ENCODE results near the gene SLC35F1. TPM values are rescaled to one million over a fixed set of nuclear protein-coding genes. Genes with fewer than 3 reads are reported as not detected.

The SLC35F1 gene
- total and polyA plus RNA-seq, 2 experiments from 2014 or later, result 0.04 to 0.43 TPM

DNA sequence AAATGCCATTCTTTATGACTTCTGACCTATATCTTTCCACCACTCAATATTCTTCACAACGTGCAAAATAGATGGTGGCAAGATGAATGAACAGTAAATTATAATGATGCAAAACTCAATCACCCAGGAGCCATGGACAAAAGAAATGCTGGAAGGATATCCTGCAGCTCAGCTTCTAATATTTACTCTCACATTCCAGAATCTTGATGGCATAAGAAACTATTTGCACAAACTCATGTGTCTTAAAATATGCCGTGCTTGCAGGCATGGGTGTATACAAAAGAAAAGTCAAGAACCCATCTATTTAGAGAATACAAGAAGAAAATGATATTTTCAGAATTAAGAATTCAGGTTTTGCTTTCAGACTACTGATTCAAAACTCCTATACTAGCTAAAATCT lies 217.8 kb downstream of the SLC35F1 start:
- Histone ChIP-seq H3K27ac (no peak overlapping the region), H3K79me2 (no peaks in the 10 kb centered on the region), H2AFZ (no peak overlapping the region), H3K9me3 (ENCODE audit: low read depth) (no peaks in the 10 kb centered on the region), H3K9me2 (replicated peaks; ENCODE audit: insufficient read depth) (no peaks in the 10 kb centered on the region), H3K4me2 (no peak overlapping the region), H3K4me1 (ENCODE audit: insufficient read depth) (no peaks in the 10 kb centered on the region), H3K4me3 (no peak overlapping the region), H3K27me3 (no peaks in the 10 kb centered on the region), H3K36me3 (replicated peaks; ENCODE audit: insufficient read depth, low read depth) (no peaks in the 10 kb centered on the region), H4K20me1 (ENCODE audit: insufficient read depth, poor library complexity, severe bottlenecking) (no peaks in the 10 kb centered on the region)
- DNase-seq (ENCODE audit: low spot score), result no peak
- 56% methylated on average over 2 of the region's 2 CpGs for WGBS (ENCODE audit: low lambda C conversion rate, missing lambda C conversion rate)
- TF ChIP-seq EZH2phosphoT487 (IDR thresholded peaks at IDR 0.05; ENCODE audit: low read depth, severe bottlenecking, unreplicated experiment) (no peak), EZH2 (IDR thresholded peaks at IDR 0.05; ENCODE audit: borderline replicate concordance) (no peak)
- TF ChIP-seq, protein P1, sequence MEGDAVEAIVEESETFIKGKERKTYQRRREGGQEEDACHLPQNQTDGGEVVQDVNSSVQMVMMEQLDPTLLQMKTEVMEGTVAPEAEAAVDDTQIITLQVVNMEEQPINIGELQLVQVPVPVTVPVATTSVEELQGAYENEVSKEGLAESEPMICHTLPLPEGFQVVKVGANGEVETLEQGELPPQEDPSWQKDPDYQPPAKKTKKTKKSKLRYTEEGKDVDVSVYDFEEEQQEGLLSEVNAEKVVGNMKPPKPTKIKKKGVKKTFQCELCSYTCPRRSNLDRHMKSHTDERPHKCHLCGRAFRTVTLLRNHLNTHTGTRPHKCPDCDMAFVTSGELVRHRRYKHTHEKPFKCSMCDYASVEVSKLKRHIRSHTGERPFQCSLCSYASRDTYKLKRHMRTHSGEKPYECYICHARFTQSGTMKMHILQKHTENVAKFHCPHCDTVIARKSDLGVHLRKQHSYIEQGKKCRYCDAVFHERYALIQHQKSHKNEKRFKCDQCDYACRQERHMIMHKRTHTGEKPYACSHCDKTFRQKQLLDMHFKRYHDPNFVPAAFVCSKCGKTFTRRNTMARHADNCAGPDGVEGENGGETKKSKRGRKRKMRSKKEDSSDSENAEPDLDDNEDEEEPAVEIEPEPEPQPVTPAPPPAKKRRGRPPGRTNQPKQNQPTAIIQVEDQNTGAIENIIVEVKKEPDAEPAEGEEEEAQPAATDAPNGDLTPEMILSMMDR (IDR thresholded peaks at IDR 0.05; ENCODE audit: poor library complexity), result no peak

DNA sequence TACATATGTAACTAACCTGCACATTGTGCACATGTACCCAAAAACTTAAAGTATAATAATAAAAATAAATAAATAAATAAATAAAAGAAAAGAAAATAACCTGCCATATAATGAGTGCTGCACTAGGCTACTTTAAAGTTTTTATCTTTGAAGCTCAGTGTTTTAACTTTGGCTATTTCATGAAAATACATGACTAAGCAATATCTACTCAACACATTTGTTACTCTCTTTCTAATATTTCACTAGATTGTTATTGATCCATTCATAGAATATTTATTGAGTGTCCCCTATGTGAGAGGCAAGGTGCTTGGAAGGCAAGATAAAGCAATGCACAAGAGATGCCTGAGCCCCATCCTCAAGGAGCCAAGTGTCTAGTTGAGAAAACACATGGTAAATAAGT lies 221.7 kb downstream of the SLC35F1 start:
- Histone ChIP-seq H3K4me1 (ENCODE audit: insufficient read depth) (no peaks in the 10 kb centered on the region), H2AFZ (no peak overlapping the region), H3K4me2 (no peak overlapping the region), H3K27me3 (no peaks in the 10 kb centered on the region), H3K9me2 (replicated peaks; ENCODE audit: insufficient read depth) (no peaks in the 10 kb centered on the region), H3K9me3 (ENCODE audit: low read depth) (no peaks in the 10 kb centered on the region), H3K79me2 (no peaks in the 10 kb centered on the region), H3K4me3 (no peak overlapping the region), H4K20me1 (ENCODE audit: insufficient read depth, poor library complexity, severe bottlenecking) (no peaks in the 10 kb centered on the region), H3K27ac (no peak overlapping the region), H3K36me3 (replicated peaks; ENCODE audit: insufficient read depth, low read depth) (no peaks in the 10 kb centered on the region)
- no peak for DNase-seq (ENCODE audit: low spot score)
- TF ChIP-seq EZH2 (IDR thresholded peaks at IDR 0.05; ENCODE audit: borderline replicate concordance) (no peak), EZH2phosphoT487 (IDR thresholded peaks at IDR 0.05; ENCODE audit: low read depth, severe bottlenecking, unreplicated experiment) (no peak)
- TF ChIP-seq, protein P1 (IDR thresholded peaks at IDR 0.05; ENCODE audit: poor library complexity), result no peak

DNA sequence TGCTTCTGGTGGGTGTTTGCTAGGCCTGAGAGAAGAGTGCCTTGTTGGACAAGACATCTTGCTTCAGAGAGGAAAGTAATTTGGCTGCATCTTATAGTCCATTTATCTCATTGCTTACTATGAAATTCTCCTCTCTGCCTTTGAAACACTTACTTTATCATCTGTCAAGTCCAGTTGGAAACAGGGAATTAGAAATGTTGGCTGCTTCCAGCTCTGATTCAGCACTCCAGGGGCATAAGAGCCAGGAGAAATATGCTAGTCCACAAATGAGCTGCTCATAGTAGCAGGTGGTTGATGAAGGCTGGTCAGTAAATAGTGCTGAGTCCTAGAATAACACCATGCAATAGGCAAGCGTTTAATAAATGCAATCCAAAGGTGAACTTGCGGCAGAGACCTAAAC lies 227.1 kb downstream of the SLC35F1 start:
- no peaks in the 10 kb centered on the region for H3K9me2 ChIP-seq (replicated peaks; ENCODE audit: insufficient read depth)
- no peak for TF ChIP-seq EZH2phosphoT487 (IDR thresholded peaks at IDR 0.05; ENCODE audit: low read depth, severe bottlenecking, unreplicated experiment)
- no peak for TF ChIP-seq EZH2 (IDR thresholded peaks at IDR 0.05; ENCODE audit: borderline replicate concordance)
- TF ChIP-seq, protein P1 (IDR thresholded peaks at IDR 0.05; ENCODE audit: poor library complexity), result no peak
- no peaks in the 10 kb centered on the region for H3K36me3 ChIP-seq (replicated peaks; ENCODE audit: insufficient read depth, low read depth)
- no peaks in the 10 kb centered on the region for H4K20me1 ChIP-seq (ENCODE audit: insufficient read depth, poor library complexity, severe bottlenecking)
- H3K27me3 ChIP-seq, result no peaks in the 10 kb centered on the region
- WGBS (ENCODE audit: low lambda C conversion rate, missing lambda C conversion rate), result 97% methylated on average over 2 of the region's 2 CpGs
- no peak overlapping the region for H2AFZ ChIP-seq
- no peak for DNase-seq (ENCODE audit: low spot score)
- no peak overlapping the region for H3K4me3 ChIP-seq
- no peak overlapping the region for H3K4me2 ChIP-seq
- no peaks in the 10 kb centered on the region for H3K9me3 ChIP-seq (ENCODE audit: low read depth)
- H3K4me1 ChIP-seq (ENCODE audit: insufficient read depth), result no peaks in the 10 kb centered on the region
- no peaks in the 10 kb centered on the region for H3K79me2 ChIP-seq
- H3K27ac ChIP-seq, result no peak overlapping the region

DNA sequence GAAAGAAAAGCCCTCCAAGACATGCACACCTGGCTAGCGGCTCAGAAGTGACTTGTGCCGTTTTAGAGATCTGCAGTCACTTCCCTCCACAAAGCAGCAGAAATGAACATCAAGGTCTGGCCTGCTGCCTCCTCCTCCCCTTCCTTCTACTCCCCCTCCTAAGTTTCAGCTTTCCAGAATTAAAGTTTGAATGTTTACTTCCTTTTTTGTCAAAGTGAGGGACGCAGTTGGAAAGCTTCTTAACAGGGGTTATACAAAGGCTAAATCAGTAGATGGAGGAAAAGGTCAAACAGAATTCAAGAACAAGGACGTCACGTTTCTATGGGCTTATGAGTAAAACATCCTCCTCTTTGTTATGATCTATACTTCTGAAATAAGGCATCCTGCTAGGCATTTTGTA lies 227.7 kb downstream of the SLC35F1 start:
- Histone ChIP-seq H4K20me1 (ENCODE audit: insufficient read depth, poor library complexity, severe bottlenecking) (no peaks in the 10 kb centered on the region), H3K27me3 (no peaks in the 10 kb centered on the region), H3K4me1 (ENCODE audit: insufficient read depth) (no peaks in the 10 kb centered on the region), H3K9me3 (ENCODE audit: low read depth) (no peaks in the 10 kb centered on the region), H3K36me3 (replicated peaks; ENCODE audit: insufficient read depth, low read depth) (no peaks in the 10 kb centered on the region), H2AFZ (no peak overlapping the region), H3K79me2 (no peaks in the 10 kb centered on the region), H3K9me2 (replicated peaks; ENCODE audit: insufficient read depth) (no peaks in the 10 kb centered on the region), H3K27ac (no peak overlapping the region), H3K4me2 (no peak overlapping the region), H3K4me3 (no peak overlapping the region)
- 61% methylated on average over 5 of the region's 5 CpGs for WGBS (ENCODE audit: low lambda C conversion rate, missing lambda C conversion rate)
- TF ChIP-seq EZH2 (IDR thresholded peaks at IDR 0.05; ENCODE audit: borderline replicate concordance) (no peak), EZH2phosphoT487 (IDR thresholded peaks at IDR 0.05; ENCODE audit: low read depth, severe bottlenecking, unreplicated experiment) (no peak)
- TF ChIP-seq, protein P1 (IDR thresholded peaks at IDR 0.05; ENCODE audit: poor library complexity), result no peak
- no peak for DNase-seq (ENCODE audit: low spot score)

Measured in hepatocyte (in vitro differentiated cells).